Gastrocnemius medialis (tissue), 4 donors: ENCODE results near the gene KIR3DL3. TPM values are rescaled to one million over a fixed set of nuclear protein-coding genes. Genes with fewer than 3 reads are reported as not detected.
"Not testable (repeated sequence)": the region's sequence is repeated elsewhere in the genome, so short reads cannot be mapped to it uniquely, and the experiment has no call there.

Experiments
- ATAC-seq, 2 donors: fragments of 150-250 bp; one replicate each; pipeline ENCODE4 v1.9.1; 2016
- DNase-seq, 2 donors: peaks; one replicate each; pipeline ENCODE4 v3.0.0-alpha.2; 2019
- H3K27ac ChIP-seq, 4 donors: fragments of 200-600 bp; sonication (generic); 1 replicate in 1 of 4; 2 replicates in 3 of 4; pipeline ENCODE4 v1.5.1; 2016 to 2018; ENCODE audit warnings: mild to moderate bottlenecking in 2 of 4, moderate library complexity in 1 of 4
- H3K27me3 ChIP-seq, 3 donors: fragments of 200-600 bp; sonication (generic) in 2 of 3; 1 replicate in 1 of 3; 2 replicates in 2 of 3; pipeline versions ENCODE4 v1.5.1 to v1.6.0; 2016 to 2019; ENCODE audit warnings: mild to moderate bottlenecking in 1 of 3, moderate library complexity in 1 of 3
- H3K36me3 ChIP-seq, 2 donors: fragments of 200-600 bp; sonication (generic) in 1 of 2; one replicate each; pipeline ENCODE4 v1.5.1; 2017 to 2018
- H3K4me1 ChIP-seq, 2 donors: fragments of 200-600 bp; sonication (generic) in 1 of 2; one replicate each; pipeline ENCODE4 v1.5.1; 2016 to 2017; ENCODE audit warnings: mild to moderate bottlenecking in 2 of 2
- H3K4me3 ChIP-seq, 4 donors: fragments of 200-600 bp; sonication (generic) in 3 of 4; 1 replicate in 1 of 4; 2 replicates in 3 of 4; pipeline ENCODE4 v1.5.1; 2016 to 2019; ENCODE audit warnings: mild to moderate bottlenecking in 2 of 4
- H3K9me3 ChIP-seq, 3 donors: fragments of 200-600 bp; sonication (generic) in 2 of 3; 1 replicate in 1 of 3; 2 replicates in 2 of 3; pipeline ENCODE4 v1.5.1; 2016 to 2019
- CTCF ChIP-seq, 5 experiments: fragments of 450-650 bp in 3 of 5; fragments of 200-600 bp in 2 of 5; sonication (generic) in 2 of 5; IDR thresholded peaks in 4 of 5; conservative IDR thresholded peaks in 1 of 5; 1 replicate in 4 of 5; 2 replicates in 1 of 5; pipeline ENCODE4 v1.5.1; 2016 to 2019; ENCODE audit warnings: antibody characterized with exemption in 5 of 5, mild to moderate bottlenecking in 3 of 5, moderate library complexity in 3 of 5
- POLR2A ChIP-seq, 2 donors: fragments of 450-650 bp; IDR thresholded peaks; one replicate each; pipeline ENCODE4 v1.6.1; 2017; ENCODE audit warnings: antibody characterized with exemption in 2 of 2, mild to moderate bottlenecking in 2 of 2, moderate library complexity in 2 of 2
- in situ Hi-C, 4 donors: fragments of 200-750 bp; cut with MboI; loops; one replicate each; pipeline versions ENCODE4 v1.15.0 to v1.8.0; 2017; ENCODE audit warnings: low sequenced_read_pairs in 4 of 4
- intact Hi-C: fragments of 100-400 bp; cut with DNase I; formaldehyde crosslinking; loops from one replicate; pipeline ENCODE4 v1.15.1; 2023; ENCODE audit warnings: low total_unique reads
- total RNA-seq, 4 donors: library from RNA; depleted of rRNA; stranded (reverse); fragments of >200 nt; gene quantifications; one replicate each; pipeline versions ENCODE4 v1.1.0 to v1.2.3, GENCODE V29; 2016

The KIR3DL3 gene
- total RNA-seq, 4 donors from 2014 or later: not detected

DNA sequence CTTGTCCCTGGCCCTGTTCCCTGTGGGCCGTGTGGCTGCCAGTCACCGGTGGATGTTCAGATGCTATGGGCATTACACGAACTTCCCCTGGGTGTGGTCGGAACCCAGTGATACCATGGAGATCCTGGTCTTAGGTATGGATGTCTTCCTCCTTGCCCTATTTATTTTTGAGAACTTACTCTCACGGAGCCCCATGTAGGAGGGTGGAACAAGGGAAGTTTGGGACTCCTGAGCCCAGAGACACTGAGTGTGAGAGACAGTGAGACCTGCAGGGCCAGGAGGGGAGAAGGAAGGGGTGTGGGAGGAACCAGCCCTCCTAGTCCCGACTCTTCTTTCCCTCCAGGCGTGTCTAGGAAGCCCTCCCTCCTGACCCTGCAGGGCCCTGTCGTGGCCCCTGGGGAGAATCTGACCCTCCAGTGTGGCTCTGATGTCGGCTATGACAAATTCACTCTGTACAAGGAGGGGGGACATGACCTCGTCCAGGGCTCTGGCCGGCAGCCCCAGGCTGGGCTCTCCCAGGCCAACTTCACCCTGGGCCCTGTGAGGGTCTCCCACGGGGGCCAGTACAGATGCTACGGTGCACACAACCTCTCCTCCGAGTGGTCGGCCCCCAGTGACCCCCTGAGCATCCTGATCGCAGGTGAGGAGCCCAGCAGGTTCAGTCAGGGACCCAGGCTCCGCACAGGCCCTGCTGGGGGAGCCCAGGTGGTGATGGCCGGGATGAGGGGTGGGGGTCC lies 14.9 kb upstream of the KIR3DL3 start:
- ATAC-seq (no peak), DNase-seq (no peak)
- no peak for TF ChIP-seq CTCF (IDR thresholded peaks at IDR 0.05 in 4 of 5, conservative IDR thresholded peaks at IDR 0.05 in 1 of 5)
- TF ChIP-seq POLR2A (IDR thresholded peaks at IDR 0.05): no peak
- no peaks in the 10 kb centered on the region for H3K9me3 ChIP-seq
- in situ Hi-C loops: no loop called here
- H3K4me1 ChIP-seq: no peaks in the 10 kb centered on the region
- no peak overlapping the region for H3K27ac ChIP-seq
- H3K36me3 ChIP-seq: no peaks in the 10 kb centered on the region
- no peaks in the 10 kb centered on the region for H3K27me3 ChIP-seq
- intact Hi-C loops: no loop called here
- H3K4me3 ChIP-seq: no peak overlapping the region

DNA sequence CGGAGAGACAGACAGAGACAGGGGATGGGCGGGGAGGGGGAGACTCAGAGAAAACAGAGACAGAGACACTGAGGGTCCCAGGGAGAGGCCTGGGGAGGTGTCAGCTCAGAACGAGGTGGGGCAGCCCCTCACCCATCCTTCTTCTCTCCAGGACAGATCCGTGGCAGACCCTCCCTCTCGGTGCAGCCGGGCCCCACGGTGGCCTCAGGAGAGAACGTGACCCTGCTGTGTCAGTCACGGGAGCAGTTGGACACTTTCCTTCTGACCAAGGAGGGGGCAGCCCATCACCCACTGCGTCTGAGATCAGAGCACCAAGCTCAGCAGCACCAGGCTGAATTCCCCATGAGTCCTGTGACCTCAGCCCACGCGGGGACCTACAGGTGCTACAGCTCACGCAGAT lies 14.3 kb upstream of the KIR3DL3 start:
- DNase-seq, H3K27me3 ChIP-seq, H3K4me3 ChIP-seq, H3K4me1 ChIP-seq, H3K36me3 ChIP-seq, intact Hi-C loops, H3K9me3 ChIP-seq, H3K27ac ChIP-seq, ATAC-seq, in situ Hi-C loops: not testable (repeated sequence)

DNA sequence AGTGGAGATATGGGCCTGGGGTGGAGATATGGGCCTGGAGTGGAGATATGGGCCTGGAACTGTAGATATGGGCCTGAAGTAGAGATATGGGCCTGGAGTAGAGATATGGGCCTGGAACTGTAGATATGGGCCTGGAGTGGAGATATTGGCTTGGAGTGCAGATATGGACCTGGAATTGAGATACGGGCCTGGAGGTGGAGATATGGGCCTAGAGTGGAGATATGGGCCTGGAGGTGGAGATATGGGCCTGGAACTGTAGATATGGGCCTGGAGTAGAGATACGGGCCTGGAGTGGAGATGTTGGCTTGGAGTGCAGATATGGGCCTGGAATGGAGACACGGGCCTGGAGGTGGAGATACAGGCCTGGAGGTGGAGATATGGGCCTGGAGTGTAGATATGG lies 402 bp downstream of the KIR3DL3 start:
- intact Hi-C loops: no loop called here
- Histone ChIP-seq H3K27ac (no peak overlapping the region), H3K4me3 (no peak overlapping the region), H3K27me3 (no peaks in the 10 kb centered on the region), H3K4me1 (no peaks in the 10 kb centered on the region), H3K36me3 (no peaks in the 10 kb centered on the region), H3K9me3 (no peaks in the 10 kb centered on the region)
- TF ChIP-seq CTCF (IDR thresholded peaks at IDR 0.05 in 4 of 5, conservative IDR thresholded peaks at IDR 0.05 in 1 of 5) (no peak), POLR2A (IDR thresholded peaks at IDR 0.05) (no peak)
- no peak for ATAC-seq
- DNase-seq: no peak
- in situ Hi-C loops: no loop called here

- Histone ChIP-seq H3K4me3 (no peak overlapping the region), H3K9me3 (no peaks in the 10 kb centered on the region), H3K27me3 (no peaks in the 10 kb centered on the region), H3K27ac (no peak overlapping the region), H3K4me1 (no peaks in the 10 kb centered on the region), H3K36me3 (no peaks in the 10 kb centered on the region)
- in situ Hi-C loops (no loop called here), intact Hi-C loops (no loop called here)
- no peak for ATAC-seq
- DNase-seq: no peak
- TF ChIP-seq CTCF (IDR thresholded peaks at IDR 0.05 in 4 of 5, conservative IDR thresholded peaks at IDR 0.05 in 1 of 5) (no peak), POLR2A (IDR thresholded peaks at IDR 0.05) (no peak)
Measured at GRCh38 chr19:54725321-54725720, 1.1 kb downstream of the KIR3DL3 start.

GRCh38 chr19:54727562-54727961 lies 3.3 kb downstream of the KIR3DL3 start:
- intact Hi-C loops: no loop called here
- Histone ChIP-seq H3K4me1 (no peaks in the 10 kb centered on the region), H3K27me3 (no peaks in the 10 kb centered on the region), H3K36me3 (no peaks in the 10 kb centered on the region), H3K4me3 (no peak overlapping the region), H3K27ac (no peak overlapping the region), H3K9me3 (no peaks in the 10 kb centered on the region)
- DNase-seq (no peak), ATAC-seq (no peak)
- in situ Hi-C loops: no loop called here
- no peak for TF ChIP-seq CTCF (IDR thresholded peaks at IDR 0.05 in 4 of 5, conservative IDR thresholded peaks at IDR 0.05 in 1 of 5)
- no peak for TF ChIP-seq POLR2A (IDR thresholded peaks at IDR 0.05)
